ENCODE data around the gene TANGO2.

GRCh38 chr22:20111689-20112622 lies 91.0 kb downstream of the TANGO2 start:
- TF ChIP-seq, protein P1, sequence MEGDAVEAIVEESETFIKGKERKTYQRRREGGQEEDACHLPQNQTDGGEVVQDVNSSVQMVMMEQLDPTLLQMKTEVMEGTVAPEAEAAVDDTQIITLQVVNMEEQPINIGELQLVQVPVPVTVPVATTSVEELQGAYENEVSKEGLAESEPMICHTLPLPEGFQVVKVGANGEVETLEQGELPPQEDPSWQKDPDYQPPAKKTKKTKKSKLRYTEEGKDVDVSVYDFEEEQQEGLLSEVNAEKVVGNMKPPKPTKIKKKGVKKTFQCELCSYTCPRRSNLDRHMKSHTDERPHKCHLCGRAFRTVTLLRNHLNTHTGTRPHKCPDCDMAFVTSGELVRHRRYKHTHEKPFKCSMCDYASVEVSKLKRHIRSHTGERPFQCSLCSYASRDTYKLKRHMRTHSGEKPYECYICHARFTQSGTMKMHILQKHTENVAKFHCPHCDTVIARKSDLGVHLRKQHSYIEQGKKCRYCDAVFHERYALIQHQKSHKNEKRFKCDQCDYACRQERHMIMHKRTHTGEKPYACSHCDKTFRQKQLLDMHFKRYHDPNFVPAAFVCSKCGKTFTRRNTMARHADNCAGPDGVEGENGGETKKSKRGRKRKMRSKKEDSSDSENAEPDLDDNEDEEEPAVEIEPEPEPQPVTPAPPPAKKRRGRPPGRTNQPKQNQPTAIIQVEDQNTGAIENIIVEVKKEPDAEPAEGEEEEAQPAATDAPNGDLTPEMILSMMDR (IDR thresholded peaks at IDR 0.05; ENCODE audit: poor library complexity, severe bottlenecking), result no peak
- no peak for TF ChIP-seq EZH2 (IDR thresholded peaks at IDR 0.05; ENCODE audit: borderline replicate concordance, insufficient read depth, low read length, poor library complexity, severe bottlenecking)
- TF ChIP-seq EP300 (conservative IDR thresholded peaks at IDR 0.05; ENCODE audit: poor library complexity, severe bottlenecking), result no peak
- TF ChIP-seq, protein P2, sequence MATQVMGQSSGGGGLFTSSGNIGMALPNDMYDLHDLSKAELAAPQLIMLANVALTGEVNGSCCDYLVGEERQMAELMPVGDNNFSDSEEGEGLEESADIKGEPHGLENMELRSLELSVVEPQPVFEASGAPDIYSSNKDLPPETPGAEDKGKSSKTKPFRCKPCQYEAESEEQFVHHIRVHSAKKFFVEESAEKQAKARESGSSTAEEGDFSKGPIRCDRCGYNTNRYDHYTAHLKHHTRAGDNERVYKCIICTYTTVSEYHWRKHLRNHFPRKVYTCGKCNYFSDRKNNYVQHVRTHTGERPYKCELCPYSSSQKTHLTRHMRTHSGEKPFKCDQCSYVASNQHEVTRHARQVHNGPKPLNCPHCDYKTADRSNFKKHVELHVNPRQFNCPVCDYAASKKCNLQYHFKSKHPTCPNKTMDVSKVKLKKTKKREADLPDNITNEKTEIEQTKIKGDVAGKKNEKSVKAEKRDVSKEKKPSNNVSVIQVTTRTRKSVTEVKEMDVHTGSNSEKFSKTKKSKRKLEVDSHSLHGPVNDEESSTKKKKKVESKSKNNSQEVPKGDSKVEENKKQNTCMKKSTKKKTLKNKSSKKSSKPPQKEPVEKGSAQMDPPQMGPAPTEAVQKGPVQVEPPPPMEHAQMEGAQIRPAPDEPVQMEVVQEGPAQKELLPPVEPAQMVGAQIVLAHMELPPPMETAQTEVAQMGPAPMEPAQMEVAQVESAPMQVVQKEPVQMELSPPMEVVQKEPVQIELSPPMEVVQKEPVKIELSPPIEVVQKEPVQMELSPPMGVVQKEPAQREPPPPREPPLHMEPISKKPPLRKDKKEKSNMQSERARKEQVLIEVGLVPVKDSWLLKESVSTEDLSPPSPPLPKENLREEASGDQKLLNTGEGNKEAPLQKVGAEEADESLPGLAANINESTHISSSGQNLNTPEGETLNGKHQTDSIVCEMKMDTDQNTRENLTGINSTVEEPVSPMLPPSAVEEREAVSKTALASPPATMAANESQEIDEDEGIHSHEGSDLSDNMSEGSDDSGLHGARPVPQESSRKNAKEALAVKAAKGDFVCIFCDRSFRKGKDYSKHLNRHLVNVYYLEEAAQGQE (IDR thresholded peaks at IDR 0.05; ENCODE audit: borderline replicate concordance), result no peak
- no peak for TF ChIP-seq POLR2AphosphoS5 (IDR thresholded peaks at IDR 0.05)
- no peak for TF ChIP-seq RAD21 (conservative IDR thresholded peaks at IDR 0.05)

Measured in neural cell (in vitro differentiated cells).